HG03354 (cell line): Measurements from ENCODE around the gene NLRC3.

Experiments
- ATAC-seq: cut with Tn5 transposase; IDR thresholded peaks from one replicate; pipeline ENCODE4 v1.9.1; 2021; ENCODE audit warnings: mild to moderate bottlenecking; ENCODE audit not compliant: unreplicated experiment, poor library complexity, severe bottlenecking

The NLRC3 gene

GRCh38 chr16:3494386-3494973, 82.7 kb downstream of the NLRC3 start:
- ATAC-seq, result no peak

- no peak for ATAC-seq
These were observed 84.8 kb downstream of the NLRC3 start for GRCh38 chr16:3492356-3492755.

- ATAC-seq, result no peak
These were observed 86.1 kb downstream of the NLRC3 start for GRCh38 chr16:3490911-3491629.
